Measurements from ENCODE around the gene FAM53A. TPM values are rescaled to one million over a fixed set of nuclear protein-coding genes. Genes with fewer than 3 reads are reported as not detected.

FAM53A gene
- total RNA-seq, 1 donor from 2014 or later = 1.8 TPM

DNA sequence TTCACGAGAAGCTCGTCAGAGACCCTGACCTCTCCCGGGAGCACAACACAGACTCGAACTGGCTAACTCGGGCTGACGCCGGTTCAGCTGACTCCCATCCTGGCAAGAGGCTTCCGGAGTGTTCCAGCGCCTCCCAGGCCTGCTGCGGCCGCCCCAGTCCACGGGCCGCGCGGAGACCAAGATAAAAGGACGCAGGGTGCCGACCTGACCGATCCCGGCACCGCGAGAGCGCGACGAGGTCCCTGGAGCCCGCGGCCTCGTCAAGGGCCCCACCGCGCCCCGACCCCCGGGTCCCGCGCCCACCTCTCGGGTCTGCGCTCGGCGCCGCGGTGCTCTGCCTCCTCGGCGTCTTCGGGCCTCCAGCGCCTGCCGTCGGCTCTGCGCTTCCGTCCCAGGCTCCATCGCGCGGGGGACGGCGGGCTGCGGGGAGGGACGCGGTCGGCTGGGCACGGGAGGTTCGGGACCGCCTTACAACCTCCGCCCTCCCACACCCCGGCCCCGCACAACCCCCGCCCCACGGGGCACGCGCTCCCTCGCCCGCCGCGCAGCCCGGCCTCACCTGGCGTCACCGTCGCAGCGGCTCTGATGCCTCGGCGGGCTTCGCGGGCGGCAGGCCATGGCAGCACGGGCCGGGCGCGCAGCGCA, 27.6 kb upstream of the FAM53A start:
- peaks cover 5% of the 10 kb centered on the region for H3K27me3 Mint-ChIP-seq (ENCODE audit: unreplicated experiment)
- peak; percentile 44 for DNase-seq (ENCODE audit: low spot score)
- no peaks in the 10 kb centered on the region for H3K9me3 Mint-ChIP-seq (ENCODE audit: unreplicated experiment)
- no peak for TF ChIP-seq CTCF (IDR thresholded peaks at IDR 0.05; ENCODE audit: unreplicated experiment)
- peak overlapping the region; percentile 98 for H3K4me3 Mint-ChIP-seq (ENCODE audit: unreplicated experiment)
- H3K27ac Mint-ChIP-seq (ENCODE audit: unreplicated experiment) = peak overlapping the region; percentile 90
- peaks cover 17% of the 10 kb centered on the region for H3K4me1 Mint-ChIP-seq (ENCODE audit: unreplicated experiment)
- H3K36me3 Mint-ChIP-seq (ENCODE audit: low read depth, unreplicated experiment) = peaks cover 14% of the 10 kb centered on the region

DNA sequence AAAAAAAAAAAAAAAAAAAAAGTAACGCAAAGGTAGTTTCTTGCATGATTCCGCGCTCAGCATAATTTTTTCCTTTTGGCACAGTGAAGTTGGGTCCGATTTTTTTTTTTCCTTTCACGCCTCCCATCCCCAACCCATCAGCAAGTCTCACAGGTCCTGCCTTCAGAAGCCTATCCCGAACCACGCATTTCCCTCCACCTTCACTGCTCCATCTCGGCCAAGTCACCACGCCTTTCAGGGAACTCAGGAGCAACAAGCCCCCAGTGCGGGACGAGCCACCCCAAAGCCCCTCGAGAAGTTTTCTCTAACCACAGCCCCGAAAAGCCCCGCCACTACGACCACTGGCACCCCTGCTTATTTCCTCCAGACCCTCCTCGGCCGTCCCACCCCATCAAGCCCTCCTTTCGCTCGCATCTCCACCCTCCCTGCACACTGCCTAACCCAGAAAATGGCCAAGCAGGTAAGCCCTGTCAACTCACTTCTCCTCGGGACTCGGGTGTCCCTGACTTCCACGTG, 27.0 kb upstream of the FAM53A start:
- peaks cover 17% of the 10 kb centered on the region for H3K4me1 Mint-ChIP-seq (ENCODE audit: unreplicated experiment)
- H3K27ac Mint-ChIP-seq (ENCODE audit: unreplicated experiment) = peak overlapping the region; percentile 90
- H3K4me3 Mint-ChIP-seq (ENCODE audit: unreplicated experiment) = peak overlapping the region; percentile 98
- H3K36me3 Mint-ChIP-seq (ENCODE audit: low read depth, unreplicated experiment) = peaks cover 14% of the 10 kb centered on the region
- no peak for DNase-seq (ENCODE audit: low spot score)
- TF ChIP-seq CTCF (IDR thresholded peaks at IDR 0.05; ENCODE audit: unreplicated experiment) = no peak
- peaks cover 5% of the 10 kb centered on the region for H3K27me3 Mint-ChIP-seq (ENCODE audit: unreplicated experiment)
- no peaks in the 10 kb centered on the region for H3K9me3 Mint-ChIP-seq (ENCODE audit: unreplicated experiment)

GRCh38 chr4:1708581-1708980, 24.5 kb upstream of the FAM53A start:
- peaks cover 5% of the 10 kb centered on the region for H3K27me3 Mint-ChIP-seq (ENCODE audit: unreplicated experiment)
- TF ChIP-seq CTCF (IDR thresholded peaks at IDR 0.05; ENCODE audit: unreplicated experiment) = no peak
- peaks cover 17% of the 10 kb centered on the region for H3K4me1 Mint-ChIP-seq (ENCODE audit: unreplicated experiment)
- no peak for DNase-seq (ENCODE audit: low spot score)
- no peaks in the 10 kb centered on the region for H3K9me3 Mint-ChIP-seq (ENCODE audit: unreplicated experiment)
- H3K36me3 Mint-ChIP-seq (ENCODE audit: low read depth, unreplicated experiment) = peaks cover 14% of the 10 kb centered on the region
- H3K27ac Mint-ChIP-seq (ENCODE audit: unreplicated experiment) = no peak overlapping the region
- peak overlapping the region; percentile 27 for H3K4me3 Mint-ChIP-seq (ENCODE audit: unreplicated experiment)

DNA sequence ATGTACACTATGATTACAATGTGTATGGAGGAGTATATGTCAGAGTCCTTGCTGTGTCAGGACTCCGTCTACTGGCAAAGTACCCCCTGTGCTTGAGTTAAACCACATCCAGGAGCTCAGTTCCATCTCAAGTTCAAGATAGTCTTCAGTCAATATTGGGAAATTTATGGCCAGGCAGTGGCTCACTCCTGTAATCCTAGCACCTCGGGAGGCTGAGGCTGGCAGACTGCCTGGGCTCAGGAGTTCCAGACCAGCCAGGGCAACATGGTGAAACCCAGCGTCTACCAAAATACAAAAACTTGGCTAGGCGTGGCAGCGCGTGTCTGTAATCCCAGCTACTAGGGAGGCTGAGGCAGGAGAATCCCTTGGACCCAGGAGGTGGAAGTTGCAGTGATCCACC, 22.2 kb upstream of the FAM53A start:
- peaks cover 5% of the 10 kb centered on the region for H3K27me3 Mint-ChIP-seq (ENCODE audit: unreplicated experiment)
- no peak for TF ChIP-seq CTCF (IDR thresholded peaks at IDR 0.05; ENCODE audit: unreplicated experiment)
- H3K4me1 Mint-ChIP-seq (ENCODE audit: unreplicated experiment) = peaks cover 15% of the 10 kb centered on the region
- peaks cover 19% of the 10 kb centered on the region for H3K36me3 Mint-ChIP-seq (ENCODE audit: low read depth, unreplicated experiment)
- DNase-seq (ENCODE audit: low spot score) = no peak
- H3K9me3 Mint-ChIP-seq (ENCODE audit: unreplicated experiment) = no peaks in the 10 kb centered on the region
- no peak overlapping the region for H3K27ac Mint-ChIP-seq (ENCODE audit: unreplicated experiment)
- H3K4me3 Mint-ChIP-seq (ENCODE audit: unreplicated experiment) = no peak overlapping the region

DNA sequence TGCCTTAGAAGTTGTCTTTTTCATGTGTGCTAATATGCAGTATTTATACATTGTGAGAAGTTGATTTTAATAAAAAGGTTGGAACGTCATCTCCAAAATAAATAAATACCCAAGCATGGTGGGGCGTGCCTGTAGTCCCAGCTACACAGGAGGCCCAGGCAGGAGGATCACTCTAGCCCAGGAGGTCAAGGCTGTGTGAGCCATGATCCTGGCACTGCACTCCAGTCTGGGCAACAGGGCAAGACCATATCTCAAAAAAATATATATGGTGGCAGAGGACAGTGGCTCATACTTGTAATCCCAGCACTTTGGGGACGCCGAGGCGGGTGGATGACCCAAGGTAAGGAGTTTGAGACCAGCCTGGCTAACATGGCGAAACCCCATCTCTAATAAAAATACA, 21.6 kb upstream of the FAM53A start:
- H3K27me3 Mint-ChIP-seq (ENCODE audit: unreplicated experiment) = no peaks in the 10 kb centered on the region
- H3K9me3 Mint-ChIP-seq (ENCODE audit: unreplicated experiment) = no peaks in the 10 kb centered on the region
- DNase-seq (ENCODE audit: low spot score) = no peak
- peaks cover 15% of the 10 kb centered on the region for H3K36me3 Mint-ChIP-seq (ENCODE audit: low read depth, unreplicated experiment)
- no peak for TF ChIP-seq CTCF (IDR thresholded peaks at IDR 0.05; ENCODE audit: unreplicated experiment)
- H3K4me3 Mint-ChIP-seq (ENCODE audit: unreplicated experiment) = no peak overlapping the region
- H3K4me1 Mint-ChIP-seq (ENCODE audit: unreplicated experiment) = peaks cover 8% of the 10 kb centered on the region
- no peak overlapping the region for H3K27ac Mint-ChIP-seq (ENCODE audit: unreplicated experiment)
